ENCODE results near the gene LARP4B. TPM values are rescaled to one million over a fixed set of nuclear protein-coding genes. Genes with fewer than 3 reads are reported as not detected.

Gene LARP4B
- total RNA-seq, 4 donors from 2014 or later: 50.2 to 77.5 (median 57.0) TPM

DNA sequence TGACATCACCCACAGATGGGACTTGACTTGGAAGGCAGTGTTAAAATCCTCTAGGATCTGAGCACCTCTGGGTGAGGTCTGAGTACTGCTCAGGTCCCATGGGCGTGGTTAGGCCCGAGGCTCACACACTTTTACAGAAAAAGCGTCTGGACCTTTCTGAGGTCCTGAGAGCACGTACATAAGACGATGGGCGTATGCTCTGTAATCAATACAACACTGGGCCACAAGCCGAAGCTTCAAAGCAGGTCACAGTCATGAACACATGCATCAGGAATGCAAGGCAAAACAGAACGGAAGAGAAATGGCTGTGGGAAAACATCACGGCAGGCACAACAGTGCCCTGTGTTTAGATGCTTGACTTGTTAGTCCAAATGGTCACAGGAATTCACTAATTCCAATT lies 112.2 kb downstream of the LARP4B start:
- intact Hi-C loops (cut with DNase I; ENCODE audit: low total_unique reads): no loop called here
- DNase-seq (ENCODE audit: low spot score in 2 of 2): peak in 1 of 2 donors; percentile 56
- no peak for TF ChIP-seq POLR2A (IDR thresholded peaks at IDR 0.05)
- TF ChIP-seq, protein P1, sequence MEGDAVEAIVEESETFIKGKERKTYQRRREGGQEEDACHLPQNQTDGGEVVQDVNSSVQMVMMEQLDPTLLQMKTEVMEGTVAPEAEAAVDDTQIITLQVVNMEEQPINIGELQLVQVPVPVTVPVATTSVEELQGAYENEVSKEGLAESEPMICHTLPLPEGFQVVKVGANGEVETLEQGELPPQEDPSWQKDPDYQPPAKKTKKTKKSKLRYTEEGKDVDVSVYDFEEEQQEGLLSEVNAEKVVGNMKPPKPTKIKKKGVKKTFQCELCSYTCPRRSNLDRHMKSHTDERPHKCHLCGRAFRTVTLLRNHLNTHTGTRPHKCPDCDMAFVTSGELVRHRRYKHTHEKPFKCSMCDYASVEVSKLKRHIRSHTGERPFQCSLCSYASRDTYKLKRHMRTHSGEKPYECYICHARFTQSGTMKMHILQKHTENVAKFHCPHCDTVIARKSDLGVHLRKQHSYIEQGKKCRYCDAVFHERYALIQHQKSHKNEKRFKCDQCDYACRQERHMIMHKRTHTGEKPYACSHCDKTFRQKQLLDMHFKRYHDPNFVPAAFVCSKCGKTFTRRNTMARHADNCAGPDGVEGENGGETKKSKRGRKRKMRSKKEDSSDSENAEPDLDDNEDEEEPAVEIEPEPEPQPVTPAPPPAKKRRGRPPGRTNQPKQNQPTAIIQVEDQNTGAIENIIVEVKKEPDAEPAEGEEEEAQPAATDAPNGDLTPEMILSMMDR (IDR thresholded peaks at IDR 0.05): no peak
- 69 to 75% methylated on average over 9 of the region's 9 CpGs for WGBS, 2 donors
- no peak overlapping the region for H3K4me3 ChIP-seq (ENCODE audit: low read depth, poor library complexity, severe bottlenecking)

DNA sequence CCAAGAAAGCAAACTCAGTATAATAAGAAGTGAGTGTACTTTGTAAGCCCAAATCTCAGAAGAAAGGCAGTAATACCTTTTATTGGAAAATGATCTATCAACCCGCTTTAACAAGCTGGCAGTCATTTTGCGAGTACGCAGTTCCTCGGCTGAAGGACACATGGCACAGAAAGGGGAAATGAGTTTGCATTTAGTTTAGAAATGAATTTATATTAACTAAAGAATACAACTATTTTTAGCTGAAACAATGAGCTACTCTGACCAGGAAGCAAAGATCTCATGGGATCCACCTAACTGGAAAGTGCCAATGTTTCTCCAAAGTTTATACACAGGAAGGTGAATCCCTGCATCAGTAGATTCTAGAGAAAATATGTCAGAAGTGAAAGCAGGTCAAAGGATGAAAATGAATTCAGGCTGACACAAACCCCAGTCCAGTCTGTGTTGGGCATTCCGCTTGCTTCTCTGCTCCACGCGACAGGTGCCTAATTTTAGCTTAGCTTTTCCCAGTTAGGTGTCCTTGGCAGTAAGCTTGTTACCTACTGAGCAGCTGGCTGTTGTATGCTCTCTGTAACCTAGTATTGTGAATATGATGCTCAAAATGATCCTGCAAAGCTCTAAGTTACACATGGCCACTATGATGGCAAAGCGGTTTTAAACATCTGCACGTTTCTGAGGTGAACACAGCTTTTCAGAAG lies 112.8 kb downstream of the LARP4B start:
- TF ChIP-seq POLR2A (IDR thresholded peaks at IDR 0.05): no peak
- intact Hi-C loops (cut with DNase I; ENCODE audit: low total_unique reads): no loop called here
- DNase-seq (ENCODE audit: low spot score in 2 of 2): peak in 1 of 2 donors; percentile 42
- 87 to 88% methylated on average over 9 of the region's 9 CpGs for WGBS, 2 donors
- H3K4me3 ChIP-seq (ENCODE audit: low read depth, poor library complexity, severe bottlenecking): no peak overlapping the region

DNA sequence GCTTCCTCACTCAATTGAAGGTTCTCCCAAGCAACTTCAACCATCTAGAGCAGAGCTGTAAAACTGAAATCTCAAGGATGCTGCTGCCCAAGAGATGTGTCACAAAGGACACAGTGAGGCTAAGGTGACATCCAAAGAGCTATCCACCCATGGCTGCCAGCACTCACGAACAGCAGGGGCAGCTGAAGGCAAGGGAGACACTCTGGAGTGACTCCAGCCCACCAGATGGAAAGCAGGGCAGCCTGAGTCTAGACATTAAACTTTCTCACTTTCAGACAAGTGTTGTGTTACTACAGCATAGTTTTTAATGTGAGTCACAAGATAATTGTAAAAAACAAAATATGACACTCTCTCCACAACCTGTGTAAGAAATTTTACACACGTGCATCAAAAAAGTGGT lies 113.5 kb downstream of the LARP4B start:
- intact Hi-C loops (cut with DNase I; ENCODE audit: low total_unique reads): no loop called here
- no peak for TF ChIP-seq POLR2A (IDR thresholded peaks at IDR 0.05)
- no peak overlapping the region for H3K4me3 ChIP-seq (ENCODE audit: low read depth, poor library complexity, severe bottlenecking)
- DNase-seq (ENCODE audit: low spot score in 2 of 2): no peak
- 73 to 86% methylated on average over 2 of the region's 2 CpGs for WGBS, 2 donors

DNA sequence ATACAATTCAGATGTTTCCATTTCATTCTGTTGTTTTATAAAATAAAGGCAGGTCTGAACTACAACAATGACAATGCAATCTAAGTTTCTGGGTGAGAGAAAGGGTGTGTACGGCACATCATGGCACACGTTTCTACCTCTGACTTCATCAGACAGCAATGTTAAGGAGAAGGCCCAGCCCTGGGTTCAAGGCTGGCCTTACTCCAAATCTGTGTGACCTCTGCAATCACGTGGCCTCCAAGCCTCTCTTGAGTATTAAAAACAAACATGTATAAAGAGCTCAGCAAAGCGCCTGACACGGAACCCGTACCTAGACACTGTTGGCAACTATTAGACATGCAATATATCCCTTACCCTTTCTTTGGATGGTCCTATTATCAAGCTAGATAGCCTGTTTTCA lies 114.1 kb downstream of the LARP4B start:
- intact Hi-C loops (cut with DNase I; ENCODE audit: low total_unique reads): no loop called here
- no peak for DNase-seq (ENCODE audit: low spot score in 2 of 2)
- WGBS, 2 donors: 82 to 83% methylated on average over 6 of the region's 6 CpGs
- TF ChIP-seq POLR2A (IDR thresholded peaks at IDR 0.05): no peak
- TF ChIP-seq, protein P1 (IDR thresholded peaks at IDR 0.05): no peak
- no peak overlapping the region for H3K4me3 ChIP-seq (ENCODE audit: low read depth, poor library complexity, severe bottlenecking)

DNA sequence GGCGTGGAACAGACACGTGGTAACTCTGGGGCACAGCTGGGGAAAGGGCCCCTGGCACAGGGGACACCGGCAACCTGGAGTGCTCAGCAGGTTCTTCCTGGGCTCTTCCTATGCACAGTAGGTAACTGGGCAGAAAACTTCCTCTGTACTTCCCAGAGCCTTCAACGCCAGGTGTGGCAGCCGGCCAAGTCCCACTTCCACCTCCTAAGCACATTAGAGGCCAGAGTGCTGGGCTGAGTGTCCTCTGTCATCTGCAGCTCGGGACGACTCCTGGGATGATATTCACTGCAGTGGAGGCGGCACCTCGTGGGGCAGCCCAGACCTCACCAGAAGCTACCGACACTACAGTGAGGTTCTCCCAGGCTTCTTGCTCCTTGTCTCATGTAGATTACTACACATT lies 114.5 kb downstream of the LARP4B start:
- intact Hi-C loops (cut with DNase I; ENCODE audit: low total_unique reads): no loop called here
- DNase-seq (ENCODE audit: low spot score in 2 of 2): no peak
- 83 to 90% methylated on average over 8 to 10 of the region's 10 CpGs for WGBS, 2 donors
- no peak overlapping the region for H3K4me3 ChIP-seq (ENCODE audit: low read depth, poor library complexity, severe bottlenecking)
- TF ChIP-seq, protein P1 (IDR thresholded peaks at IDR 0.05): no peak
- TF ChIP-seq POLR2A (IDR thresholded peaks at IDR 0.05): no peak

DNA sequence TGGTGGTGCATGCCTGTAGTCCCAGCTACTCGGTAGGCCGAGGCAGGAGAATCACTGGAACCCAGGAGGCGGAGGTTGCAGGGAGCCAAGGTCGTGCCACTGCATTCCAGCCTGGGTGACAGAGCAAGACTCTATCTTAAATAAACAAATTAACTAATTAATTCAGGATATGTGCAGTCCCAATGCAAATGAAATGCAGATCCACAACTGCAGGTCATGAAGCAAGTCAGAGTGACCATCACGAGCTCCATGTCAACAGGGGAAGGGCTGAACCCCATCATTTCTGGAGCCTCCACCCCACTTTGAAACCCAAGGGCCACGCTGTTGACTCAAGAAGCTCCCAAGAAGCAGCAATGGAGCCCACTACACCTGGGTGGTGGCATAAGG lies 115.4 kb downstream of the LARP4B start:
- intact Hi-C loops (cut with DNase I; ENCODE audit: low total_unique reads): no loop called here
- WGBS, 2 donors: 87 to 93% methylated on average over 6 of the region's 6 CpGs
- TF ChIP-seq, protein P1 (IDR thresholded peaks at IDR 0.05): no peak
- no peak for TF ChIP-seq POLR2A (IDR thresholded peaks at IDR 0.05)
- no peak overlapping the region for H3K4me3 ChIP-seq (ENCODE audit: low read depth, poor library complexity, severe bottlenecking)
- no peak for DNase-seq (ENCODE audit: low spot score in 2 of 2)
